SW 1271 (cell line): Measurements from ENCODE around the gene ST6GALNAC1.

ENCODE experiments used
- DNase-seq, 2 experiments: peaks; one replicate each; lab custom pipeline; 2025; lab: John Stamatoyannopoulos, UW

ST6GALNAC1 gene

DNA sequence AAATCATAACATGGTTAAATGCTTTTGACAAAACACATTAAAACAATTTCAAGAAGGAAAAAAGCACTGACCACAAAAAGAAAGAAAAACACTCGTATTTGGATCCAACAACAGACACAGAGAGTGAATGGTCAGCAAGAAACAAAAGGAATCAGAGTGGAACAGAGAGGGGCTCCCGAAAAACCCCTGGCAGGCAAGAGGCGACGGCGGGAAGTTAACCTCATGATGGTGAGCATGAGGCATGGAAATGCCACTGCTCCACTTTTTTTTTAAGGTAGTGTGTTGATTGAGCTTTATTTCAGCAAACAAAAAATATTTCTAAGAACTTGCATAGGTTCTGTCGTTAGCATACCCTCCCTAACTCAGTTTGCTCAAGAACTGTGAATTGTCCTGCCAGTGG is 32.1 kb upstream of the ST6GALNAC1 start:
- DNase-seq, result no peak

GRCh38 chr17:76674600-76674999 is 31.0 kb upstream of the ST6GALNAC1 start:
- no peak for DNase-seq

- no peak for DNase-seq
Measured at GRCh38 chr17:76673729-76674128, 30.2 kb upstream of the ST6GALNAC1 start.

GRCh38 chr17:76672892-76673291 is 29.3 kb upstream of the ST6GALNAC1 start:
- no peak for DNase-seq

GRCh38 chr17:76672270-76672851 is 28.8 kb upstream of the ST6GALNAC1 start:
- DNase-seq, result no peak

DNA sequence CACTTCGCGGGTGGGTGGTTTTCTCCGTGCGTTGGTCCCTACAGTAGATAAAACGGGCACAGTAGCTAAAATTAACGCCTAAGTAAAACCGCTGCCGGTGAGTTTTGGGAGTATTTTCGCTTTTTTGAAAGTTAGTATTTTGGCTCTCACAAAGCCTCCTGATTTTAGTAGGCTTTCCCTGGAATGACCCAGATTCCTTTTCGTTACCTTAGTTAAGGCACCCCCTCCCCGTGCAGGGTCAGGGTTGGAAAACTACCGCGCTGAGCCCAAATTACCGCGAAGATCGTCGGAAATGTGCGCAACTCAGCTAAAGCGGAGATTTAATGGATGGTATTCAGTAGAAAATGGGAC is 28.3 kb upstream of the ST6GALNAC1 start:
- DNase-seq, result no peak

DNA sequence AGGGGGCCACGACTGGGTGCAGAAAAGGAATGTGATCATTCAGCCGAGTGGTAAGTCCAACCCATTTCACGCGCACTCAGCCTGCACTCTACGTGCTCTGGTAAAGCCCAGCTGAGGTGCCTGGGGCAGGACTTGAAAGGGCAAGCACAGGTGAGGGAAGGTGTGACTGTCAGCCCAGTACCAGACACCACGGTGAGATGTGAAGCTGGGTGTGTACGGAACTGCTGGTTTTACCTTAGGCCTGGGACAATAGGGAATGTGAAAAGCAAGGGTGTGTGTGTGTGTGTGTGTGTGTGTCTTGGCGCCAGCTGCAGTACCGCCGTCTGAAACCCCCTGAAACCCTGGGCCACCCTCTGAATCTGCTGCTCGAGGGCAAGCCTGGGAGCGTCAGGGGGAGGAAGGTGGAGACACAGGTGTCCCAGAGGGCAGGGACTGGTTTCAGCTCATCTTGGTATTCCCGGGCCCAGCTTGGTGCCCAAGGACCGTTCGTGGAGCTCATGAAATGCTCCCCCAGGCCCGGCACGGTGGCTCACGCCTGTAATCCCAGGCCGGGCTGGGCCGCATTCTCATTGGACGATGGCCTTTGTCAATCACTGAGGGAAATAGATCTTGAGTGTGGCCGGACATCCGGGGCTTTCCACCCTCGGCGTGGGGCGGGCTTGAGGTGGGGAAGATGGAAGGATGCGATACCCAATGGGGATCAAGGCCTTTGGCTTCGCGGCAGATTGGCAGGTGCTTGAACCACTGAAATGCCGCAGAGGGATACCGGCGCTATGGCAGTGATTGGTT is 27.8 kb upstream of the ST6GALNAC1 start:
- peak; percentile 98 to 99 for DNase-seq

DNA sequence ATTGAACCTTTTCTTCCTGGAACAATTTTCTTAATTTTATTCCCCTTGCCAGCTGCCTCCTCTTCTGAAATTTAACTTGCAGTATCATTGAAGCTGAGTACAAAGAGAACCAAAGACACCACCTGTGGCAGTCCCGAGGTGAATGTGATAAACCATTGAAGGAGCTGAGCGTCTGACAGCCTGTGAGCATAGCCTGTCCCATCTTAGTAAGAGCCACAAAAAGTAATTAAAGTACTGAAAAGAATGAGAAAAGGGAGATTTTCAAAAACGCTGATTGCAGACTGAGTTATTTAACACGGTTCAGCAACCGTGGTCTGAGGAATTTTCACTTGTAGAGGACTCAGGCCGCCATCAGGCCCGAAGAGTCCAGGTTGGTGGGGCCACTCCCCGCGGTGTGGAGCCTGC is 27.2 kb upstream of the ST6GALNAC1 start:
- DNase-seq, result no peak

DNA sequence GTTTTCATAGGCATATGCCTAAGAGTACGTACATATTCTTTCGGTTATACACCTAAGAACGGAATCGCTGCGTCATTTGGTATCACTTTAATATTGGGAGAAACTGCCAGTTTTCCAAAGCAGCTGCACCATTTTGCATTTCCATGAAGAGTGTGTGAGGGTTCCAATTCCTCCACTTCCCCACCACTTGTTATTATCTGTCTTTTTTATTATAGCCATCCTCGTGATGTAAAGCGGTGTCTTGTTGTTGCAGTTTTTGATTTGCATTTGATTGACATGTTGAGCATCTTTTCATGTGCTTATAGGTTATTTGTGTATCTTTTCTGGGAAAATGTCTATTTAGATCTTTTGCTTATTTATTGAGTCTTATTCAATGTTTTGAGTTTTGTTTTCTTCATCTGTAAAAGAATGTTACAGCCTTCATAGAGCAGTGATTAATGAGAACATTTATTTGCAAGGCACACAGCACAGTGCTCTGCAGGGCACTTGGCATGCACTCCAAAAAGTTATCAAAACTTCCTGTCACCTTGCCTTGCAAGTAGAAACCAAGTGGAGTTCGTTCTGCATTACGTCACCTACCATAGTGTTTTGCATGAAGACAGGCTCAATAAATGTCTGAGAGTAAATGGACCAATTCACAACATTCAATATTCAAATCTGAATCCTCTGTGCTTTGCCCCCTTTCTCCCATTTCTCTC is 26.6 kb upstream of the ST6GALNAC1 start:
- no peak for DNase-seq

DNA sequence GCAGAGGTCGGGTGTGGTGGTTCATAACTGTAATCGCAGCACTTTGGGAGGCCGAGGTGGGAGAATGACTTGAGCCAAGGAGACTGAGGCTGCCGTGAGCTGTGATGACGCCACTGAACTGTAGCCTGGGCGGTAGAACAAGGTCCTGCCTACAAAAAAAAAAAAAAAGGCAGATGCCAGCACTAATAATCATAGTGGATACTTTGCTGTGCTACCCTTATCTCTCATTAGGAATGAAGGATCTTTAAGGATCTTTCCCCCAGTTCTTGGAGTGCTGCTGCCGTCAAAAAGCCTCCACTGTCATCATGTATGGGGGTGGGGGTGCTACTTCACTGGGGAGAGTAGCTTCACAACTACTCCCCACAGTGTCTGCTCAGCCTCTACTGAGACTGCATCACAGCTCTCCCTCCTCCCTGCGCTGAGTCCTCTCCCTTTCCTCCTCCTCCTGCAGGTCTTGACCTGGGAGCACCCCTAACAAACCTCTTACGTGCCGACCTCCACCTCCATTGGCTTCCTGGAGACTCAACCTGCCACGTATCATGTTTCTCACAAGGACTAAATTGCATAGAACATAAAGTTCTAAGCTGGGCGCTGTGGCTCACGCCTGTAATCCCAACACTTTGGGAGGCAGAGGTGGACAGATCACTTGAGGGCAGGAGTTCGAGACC is 24.4 kb upstream of the ST6GALNAC1 start:
- no peak for DNase-seq

GRCh38 chr17:76667491-76667755 is 23.9 kb upstream of the ST6GALNAC1 start:
- DNase-seq, result no peak

- DNase-seq, result no peak
Measured at GRCh38 chr17:76660656-76661042, 17.1 kb upstream of the ST6GALNAC1 start.

DNA sequence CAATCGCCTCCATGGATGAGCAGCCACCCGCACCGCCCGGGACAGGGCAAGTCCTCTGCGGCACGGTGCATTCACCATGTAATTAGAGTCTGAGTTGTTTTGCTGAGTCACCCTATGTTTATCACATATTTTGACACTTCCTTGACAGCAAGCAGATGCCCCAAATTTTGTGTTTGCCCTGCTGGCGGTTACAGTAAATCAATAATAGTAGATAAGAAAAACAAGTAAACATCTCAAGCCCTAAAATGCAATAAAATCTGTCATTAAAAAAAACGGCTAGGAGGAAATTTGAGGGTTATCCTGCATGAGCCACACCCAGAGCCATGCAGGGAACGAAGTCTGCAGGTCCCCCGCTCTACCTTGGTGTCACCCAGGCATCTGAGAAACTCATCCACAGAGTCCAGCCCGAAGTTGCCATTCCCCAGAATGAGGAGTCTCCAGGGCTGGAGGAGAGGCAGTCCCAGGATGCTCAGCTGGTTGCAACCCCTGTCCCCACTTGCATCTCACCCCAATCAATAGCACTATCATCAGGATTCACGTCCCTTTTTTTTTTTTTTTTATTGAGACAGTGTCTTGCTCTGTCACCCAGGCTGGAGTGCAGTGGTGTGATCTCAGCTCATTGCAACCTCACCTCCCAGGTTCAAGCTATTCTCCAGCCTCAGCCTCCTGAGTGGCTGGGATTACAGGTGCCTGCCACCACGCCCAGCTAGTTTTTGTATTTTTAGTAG is 16.5 kb upstream of the ST6GALNAC1 start:
- no peak for DNase-seq

DNA sequence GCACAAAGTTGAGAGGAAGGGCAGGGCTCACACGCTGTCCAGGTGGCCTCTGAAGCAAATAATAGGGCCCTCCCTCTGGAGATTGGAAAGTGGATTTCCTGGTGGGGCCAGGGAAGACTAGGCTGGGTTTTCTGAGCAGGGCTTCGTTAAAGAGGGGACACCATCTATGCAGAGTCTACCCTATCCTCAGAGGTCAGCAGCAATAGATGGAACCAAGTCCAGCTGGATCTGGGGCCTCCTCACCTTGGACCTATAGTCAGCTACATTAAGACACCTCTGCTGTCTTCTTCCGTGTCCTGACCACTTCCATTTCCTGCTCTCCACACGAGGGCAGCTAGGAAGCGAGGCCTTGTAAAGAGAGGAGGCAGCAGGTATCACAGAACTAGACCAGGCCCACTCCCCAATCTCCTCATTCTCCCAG is 14.7 kb upstream of the ST6GALNAC1 start:
- DNase-seq, result no peak

- DNase-seq, result no peak
Measured at GRCh38 chr17:76657505-76658241, 14.1 kb upstream of the ST6GALNAC1 start.

GRCh38 chr17:76654408-76654807 is 10.9 kb upstream of the ST6GALNAC1 start:
- no peak for DNase-seq

- no peak for DNase-seq
Measured at GRCh38 chr17:76650504-76650903, 6.9 kb upstream of the ST6GALNAC1 start.

- no peak for DNase-seq
Measured at GRCh38 chr17:76646712-76647111, 3.2 kb upstream of the ST6GALNAC1 start.

GRCh38 chr17:76645481-76645880 is 1.9 kb upstream of the ST6GALNAC1 start:
- no peak for DNase-seq

- DNase-seq, result no peak
Measured at GRCh38 chr17:76644995-76645394, 1.4 kb upstream of the ST6GALNAC1 start.

DNA sequence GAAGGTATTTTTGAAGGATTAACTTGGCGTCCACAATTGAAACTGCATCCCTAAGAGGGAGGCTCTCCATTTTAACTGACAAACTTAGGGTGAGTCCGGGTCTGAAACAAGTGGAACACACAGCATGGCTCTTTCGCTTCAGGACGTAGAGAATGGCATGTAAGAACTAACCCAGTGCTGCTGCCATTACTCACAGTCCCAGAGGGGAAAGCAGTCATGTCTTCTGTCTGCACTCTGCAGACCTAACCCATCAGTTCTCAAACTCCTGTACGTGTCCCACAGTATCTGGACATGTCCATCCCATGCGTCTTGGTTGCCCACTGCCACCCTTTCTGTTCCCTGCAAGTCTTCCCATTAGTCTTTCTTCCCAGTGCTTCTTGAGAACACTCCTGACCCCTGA is 563 bp downstream of the ST6GALNAC1 start:
- DNase-seq, result no peak
